Bladder microvascular endothelial cell (primary cell): ENCODE data around the gene RPL36AL. TPM values are rescaled to one million over a fixed set of nuclear protein-coding genes. Genes with fewer than 3 reads are reported as not detected.

Experiments used
- total RNA-seq: library from RNA; depleted of rRNA; stranded (reverse); fragments of >200 nt; gene quantifications from 2 replicates; pipeline ENCODE4 v1.2.3, GENCODE V29; 2014

Gene RPL36AL
- 324 and 335 TPM in 2 replicates for total RNA-seq

GRCh38 chr14:49620182-49621113 lies at the start of gene RPL36AL, which contains the start of gene MGAT2:
Gene RPL36AL, minus strand, starts transcription at chr14:49620626. Its CDS starts 1,522 bp downstream, at chr14:49619104.
Gene MGAT2, plus strand, starts transcription at chr14:49620799. Its CDS starts 470 bp downstream, at chr14:49621269.

GRCh38 chr14:49634547-49635334 lies 14.3 kb upstream of the RPL36AL start, which contains the start of gene DNAAF2:
Gene DNAAF2, minus strand, starts transcription at chr14:49635244. Its CDS starts 95 bp downstream, at chr14:49635149.

GRCh38 chr14:49598485-49599300 lies 21.7 kb downstream of the RPL36AL start, which contains the start of gene LRR1:
Gene LRR1, plus strand, starts transcription at chr14:49598940. Its CDS starts 81 bp downstream, at chr14:49599021.

GRCh38 chr14:49585803-49586672 lies 34.4 kb downstream of the RPL36AL start, which contains the start of gene RPS29:
Gene RPS29, minus strand, starts transcription at chr14:49586380. Its CDS starts 34 bp downstream, at chr14:49586346.

Other genes with a start within 250 kb of the RPL36AL start
- 551 and 1,484 TPM in 2 replicates for gene RPS29, start 34.2 kb downstream of the RPL36AL start, total RNA-seq
- gene LRR1, start 21.7 kb downstream of the RPL36AL start, total RNA-seq, result 16.9 and 25.4 TPM in 2 replicates
- 57.6 and 66.5 TPM in 2 replicates for gene MGAT2, start 173 bp upstream of the RPL36AL start, total RNA-seq
- gene DNAAF2, start 14.6 kb upstream of the RPL36AL start, total RNA-seq, result 5.3 and 7.6 TPM in 2 replicates
- gene POLE2, start 67.6 kb upstream of the RPL36AL start, total RNA-seq, result 11.5 and 12.6 TPM in 2 replicates
- 1.3 and 2.8 TPM in 2 replicates for gene KLHDC1, start 72.5 kb upstream of the RPL36AL start, total RNA-seq
- 60.9 and 61.4 TPM in 2 replicates for gene KLHDC2, start 147.5 kb upstream of the RPL36AL start, total RNA-seq
- 34.2 and 125 TPM in 2 replicates for gene NEMF, start 232.2 kb upstream of the RPL36AL start, total RNA-seq